GM23248 (cell line): ENCODE measurements around the gene GSTO2. TPM values are rescaled to one million over a fixed set of nuclear protein-coding genes. Genes with fewer than 3 reads are reported as not detected.

Source experiments
- DNase-seq: peaks from one replicate; pipeline ENCODE4 v3.0.0-alpha.2; 2015
- H2AFZ ChIP-seq: fragments of 200-600 bp; sonication (generic); 2 replicates; pipeline ENCODE4 v1.6.1; 2016; ENCODE audit warnings: antibody characterized with exemption
- H3F3A ChIP-seq: fragments of 200-600 bp; sonication (generic); 2 replicates; pipeline ENCODE4 v1.6.1; 2016; ENCODE audit warnings: mild to moderate bottlenecking, antibody characterized with exemption, mixed run types; ENCODE audit not compliant: insufficient read depth
- H3K27ac ChIP-seq: fragments of 200-600 bp; sonication (generic); 2 replicates; pipeline ENCODE4 v1.5.1; 2016; ENCODE audit warnings: mild to moderate bottlenecking
- H3K27me3 ChIP-seq: fragments of 200-600 bp; sonication (generic); replicated peaks from 2 replicates; pipeline ENCODE4 v1.6.1; 2016; ENCODE audit warnings: mild to moderate bottlenecking; ENCODE audit not compliant: insufficient read depth
- H3K36me3 ChIP-seq: fragments of 200-600 bp; sonication (generic); 2 replicates; pipeline ENCODE4 v1.6.1; 2016; ENCODE audit warnings: low read depth, mild to moderate bottlenecking
- H3K4me1 ChIP-seq: fragments of 200-600 bp; sonication (generic); 2 replicates; pipeline ENCODE4 v1.6.1; 2016; ENCODE audit warnings: mild to moderate bottlenecking; ENCODE audit not compliant: insufficient read depth
- H3K4me2 ChIP-seq: fragments of 200-600 bp; sonication (generic); one replicate; pipeline ENCODE4 v1.6.1; 2016; ENCODE audit warnings: mild to moderate bottlenecking; ENCODE audit not compliant: unreplicated experiment
- H3K4me3 ChIP-seq: fragments of 200-600 bp; sonication (generic); 2 replicates; pipeline ENCODE4 v1.5.1; 2016; ENCODE audit warnings: mild to moderate bottlenecking
- H3K79me2 ChIP-seq: fragments of 200-600 bp; sonication (generic); 2 replicates; pipeline ENCODE4 v1.6.1; 2016; ENCODE audit warnings: mild to moderate bottlenecking; ENCODE audit not compliant: insufficient read depth
- H3K9ac ChIP-seq: fragments of 200-600 bp; sonication (generic); 2 replicates; pipeline ENCODE4 v1.6.1; 2016; ENCODE audit warnings: mild to moderate bottlenecking
- H3K9me2 ChIP-seq: fragments of 200-600 bp; sonication (generic); 2 replicates; pipeline ENCODE4 v1.6.1; 2016; ENCODE audit warnings: mixed run types, mild to moderate bottlenecking, moderate library complexity; ENCODE audit not compliant: insufficient read depth
- H3K9me3 ChIP-seq: fragments of 200-600 bp; sonication (generic); one replicate; pipeline ENCODE4 v1.6.1; 2017; ENCODE audit warnings: low read depth
- H4K20me1 ChIP-seq: fragments of 200-600 bp; sonication (generic); 2 replicates; pipeline ENCODE4 v1.6.0; 2016; ENCODE audit not compliant: insufficient read depth
- EZH2 ChIP-seq: fragments of 200-600 bp; sonication (generic); IDR thresholded peaks from 2 replicates; pipeline ENCODE4 v1.6.1; 2018; ENCODE audit warnings: antibody characterized with exemption, mild to moderate bottlenecking; ENCODE audit not compliant: insufficient read depth, poor library complexity, severe bottlenecking
- EZH2phosphoT487 ChIP-seq: fragments of 200-600 bp; sonication (generic); IDR thresholded peaks from 2 replicates; pipeline ENCODE4 v1.6.1; 2018; ENCODE audit warnings: antibody characterized with exemption, moderate library complexity, mild to moderate bottlenecking, low read depth; ENCODE audit not compliant: insufficient read depth
- WGBS, 2 experiments: methylation state at CpG; one replicate each; pipeline ENCODE4 v1.1.6; 2015 to 2017; ENCODE audit warnings: low lambda C conversion rate in 2 of 2, low coverage in 1 of 2; ENCODE audit errors: missing lambda C conversion rate in 2 of 2; 5-methylcytosine and 5-hydroxymethylcytosine counted together
- in situ Hi-C: fragments of 300-500 bp; cut with MboI; formaldehyde crosslinking; loops from 2 replicates; pipeline ENCODE4 v1.15.0; 2020
- polyA plus RNA-seq: library from polyadenylated mRNA; unstranded; fragments of >200 nt; fragmentation: Nextera tagmentation; extraction: Ambion mirVana; gene quantifications from 2 replicates; pipeline ENCODE4 v1.2.1, GENCODE V29; 2016
- total RNA-seq: library from RNA; depleted of rRNA; stranded (reverse); fragments of >200 nt; shearing (Covaris generic); gene quantifications from 2 replicates; pipeline ENCODE4 v1.2.3, GENCODE V29; 2014

Gene GSTO2
- total and polyA plus RNA-seq, 2 experiments from 2014 or later: 1.1 to 2.2 TPM

GRCh38 chr10:104334965-104335650 is 66.1 kb downstream of the GSTO2 start:
- peaks cover 43% of the 10 kb centered on the region for H3F3A ChIP-seq
- H3K27me3 ChIP-seq: no peaks in the 10 kb centered on the region
- 0 out of 2 replicates have a peak overlapping the region, but pooled peaks have one; percentile 95 for H3K4me3 ChIP-seq
- in situ Hi-C loops: no loop called here
- no peak for TF ChIP-seq EZH2
- no peak for TF ChIP-seq EZH2phosphoT487
- 93 to 98% methylated on average over 11 to 13 of the region's 13 CpGs for WGBS, 2 experiments
- H4K20me1 ChIP-seq: no peaks in the 10 kb centered on the region
- H2AFZ ChIP-seq: no peak overlapping the region
- H3K9me3 ChIP-seq: no peaks in the 10 kb centered on the region
- no peak overlapping the region for H3K27ac ChIP-seq
- H3K4me1 ChIP-seq: peaks cover 51% of the 10 kb centered on the region
- 0 out of 2 replicates have a peak overlapping the region, but pooled peaks have one; percentile 94 for H3K9ac ChIP-seq
- peaks cover 76% of the 10 kb centered on the region for H3K79me2 ChIP-seq
- peak overlapping the region; percentile 94 for H3K4me2 ChIP-seq
- no peaks in the 10 kb centered on the region for H3K9me2 ChIP-seq
- no peak for DNase-seq
- no peaks in the 10 kb centered on the region for H3K36me3 ChIP-seq

- Histone ChIP-seq H3K27ac (peak overlapping the region; percentile 98), H3F3A (peaks cover 28% of the 10 kb centered on the region), H3K9ac (peak overlapping the region; percentile 94), H3K9me3 (no peaks in the 10 kb centered on the region), H3K4me3 (peak overlapping the region; percentile 95), H3K36me3 (no peaks in the 10 kb centered on the region), H2AFZ (no peak overlapping the region), H3K4me2 (peak overlapping the region; percentile 94), H4K20me1 (no peaks in the 10 kb centered on the region), H3K4me1 (peaks cover 36% of the 10 kb centered on the region), H3K9me2 (no peaks in the 10 kb centered on the region), H3K79me2 (peaks cover 63% of the 10 kb centered on the region), H3K27me3 (no peaks in the 10 kb centered on the region)
- in situ Hi-C loops: no loop called here
- DNase-seq: peak; percentile 65
- TF ChIP-seq EZH2: no peak
- no peak for TF ChIP-seq EZH2phosphoT487
- 12 to 16% methylated on average over 12 of the region's 12 CpGs for WGBS, 2 experiments
Measured at GRCh38 chr10:104336821-104337467, 68.0 kb downstream of the GSTO2 start.

GRCh38 chr10:104337521-104337984 is 68.6 kb downstream of the GSTO2 start:
- in situ Hi-C loops: no loop called here
- H3K4me1 ChIP-seq: peaks cover 30% of the 10 kb centered on the region
- TF ChIP-seq EZH2: no peak
- no peak for TF ChIP-seq EZH2phosphoT487
- H3K9me3 ChIP-seq: no peaks in the 10 kb centered on the region
- no peaks in the 10 kb centered on the region for H3K36me3 ChIP-seq
- no peaks in the 10 kb centered on the region for H3K27me3 ChIP-seq
- H3K9ac ChIP-seq: peak overlapping the region; percentile 94
- peak overlapping the region; percentile 98 for H3K27ac ChIP-seq
- peak overlapping the region; percentile 95 for H3K4me3 ChIP-seq
- H4K20me1 ChIP-seq: no peaks in the 10 kb centered on the region
- peaks cover 22% of the 10 kb centered on the region for H3F3A ChIP-seq
- H3K4me2 ChIP-seq: peak overlapping the region; percentile 94
- no peaks in the 10 kb centered on the region for H3K9me2 ChIP-seq
- 0 to 4% methylated on average over 20 to 23 of the region's 23 CpGs for WGBS, 2 experiments
- H2AFZ ChIP-seq: no peak overlapping the region
- H3K79me2 ChIP-seq: peaks cover 56% of the 10 kb centered on the region
- DNase-seq: peak; percentile 69

GRCh38 chr10:104337985-104338735 is 69.2 kb downstream of the GSTO2 start, which contains the start of gene ITPRIP:
Gene ITPRIP (minus strand): TSS chr10:104338465. CDS start chr10:104316051, 22,414 bp downstream.
- H3K9ac ChIP-seq: peak within 1 kb of the TSS; percentile 94
- H3K4me1 ChIP-seq: peaks cover 30% of the 10 kb centered on the region
- peak within 1 kb of the TSS; percentile 78 for H2AFZ ChIP-seq
- peak within 1 kb of the TSS; percentile 94 for H3K4me2 ChIP-seq
- TF ChIP-seq EZH2 (no peak), EZH2phosphoT487 (no peak)
- no peaks in the 10 kb centered on the region for H4K20me1 ChIP-seq
- no peaks in the 10 kb centered on the region for H3K9me3 ChIP-seq
- H3K36me3 ChIP-seq: no peaks in the 10 kb centered on the region
- DNase-seq: peak; percentile 93
- H3F3A ChIP-seq: peaks cover 20% of the 10 kb centered on the region; the same call in 1 of the 2 replicates
- 1 to 2% methylated on average over 66 to 68 of the region's 70 CpGs for WGBS, 2 experiments
- peak within 1 kb of the TSS; percentile 95 for H3K4me3 ChIP-seq
- in situ Hi-C loops: no loop called here
- H3K79me2 ChIP-seq: peaks cover 50% of the 10 kb centered on the region
- no peaks in the 10 kb centered on the region for H3K27me3 ChIP-seq
- peak within 1 kb of the TSS; percentile 98 for H3K27ac ChIP-seq
- no peaks in the 10 kb centered on the region for H3K9me2 ChIP-seq
